Measurements from ENCODE around the gene PLXNB2.

DNA sequence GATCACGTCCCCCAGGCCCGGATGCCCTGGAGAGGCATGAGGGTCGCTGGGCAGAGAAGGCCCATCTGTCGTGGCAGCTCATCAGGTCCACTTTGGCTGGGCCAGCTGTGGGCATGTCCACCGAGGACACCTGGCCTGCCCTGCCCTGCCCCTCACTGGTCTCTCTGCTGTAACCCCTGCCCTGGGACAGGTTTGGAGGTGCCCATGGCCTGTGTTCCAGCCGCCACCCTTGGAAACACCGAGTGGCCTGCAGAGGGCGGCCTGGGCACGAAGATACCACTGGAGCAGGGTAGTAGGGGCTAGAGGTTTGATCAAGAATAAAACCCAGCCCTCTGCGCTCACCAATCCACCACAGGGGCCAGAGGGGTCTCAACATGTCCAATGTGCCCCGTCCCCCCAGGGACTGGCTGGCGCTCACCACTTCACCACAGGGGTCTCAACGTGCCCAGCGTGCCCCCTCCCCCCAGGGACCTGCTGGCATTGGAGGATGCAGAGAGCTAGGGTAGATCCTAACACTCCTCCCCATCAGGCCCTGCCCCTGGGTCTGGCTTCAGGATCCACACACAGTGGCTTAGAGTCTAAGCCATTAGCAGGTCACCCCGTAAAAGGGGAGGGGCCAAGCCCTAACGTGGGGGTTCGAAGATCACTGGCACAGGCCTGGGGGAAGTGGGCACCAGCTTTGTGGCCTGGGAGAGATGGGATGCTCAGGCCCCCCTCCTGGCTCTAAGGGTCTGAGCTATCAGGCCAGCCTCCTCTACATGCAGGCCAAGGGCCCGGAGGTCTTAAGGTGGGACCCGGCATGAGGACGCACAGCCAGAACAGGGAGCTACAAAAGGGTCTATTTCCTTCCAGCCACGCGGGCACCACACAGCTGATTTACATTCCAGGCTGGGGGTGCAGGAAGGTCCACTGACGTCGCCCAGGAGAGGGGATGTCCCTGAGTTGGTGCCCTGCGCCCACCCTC is 55.1 kb downstream of the PLXNB2 start:
- peak; percentile 59 to 70 for TF ChIP-seq CTCF (conservative IDR thresholded peaks at IDR 0.05 in 1 of 2, IDR thresholded peaks at IDR 0.05 in 1 of 2; ENCODE audit: low read depth in 1 of 2, low read length in 2 of 2)
- no peak for TF ChIP-seq EZH2 (IDR thresholded peaks at IDR 0.05; ENCODE audit: low read length, missing control alignments)
